Fibroblast of upper back skin (primary cell): ENCODE measurements around the gene VAV2.
"Not testable (repeated sequence)": the region's sequence is repeated elsewhere in the genome, so short reads cannot be mapped to it uniquely, and the experiment has no call there.

Source experiments
- DNase-seq: peaks from one replicate; pipeline ENCODE4 v3.0.0-alpha.2; 2013

Gene VAV2

GRCh38 chr9:133968966-133969617 is 23.0 kb downstream of the VAV2 start:
- no peak for DNase-seq

DNA sequence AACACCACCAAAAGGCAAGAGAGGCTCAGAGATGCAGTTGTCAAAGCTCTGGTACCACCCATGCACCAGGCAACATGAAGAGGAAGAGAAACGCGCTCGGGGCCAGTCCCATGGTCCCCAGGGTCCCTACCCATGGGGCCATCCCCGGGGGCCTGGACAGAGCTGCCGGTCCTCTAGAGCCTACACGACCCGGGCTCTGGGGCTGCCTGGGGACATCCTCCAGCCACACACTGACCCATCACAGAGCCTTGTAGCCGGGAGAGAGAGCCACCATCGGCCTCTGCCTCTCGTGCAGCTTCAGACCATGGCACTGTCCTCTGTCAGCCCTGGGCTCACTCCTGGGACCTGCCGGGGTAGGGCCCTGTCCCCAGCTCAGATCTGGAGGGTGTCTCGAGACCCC is 23.7 kb downstream of the VAV2 start:
- no peak for DNase-seq

DNA sequence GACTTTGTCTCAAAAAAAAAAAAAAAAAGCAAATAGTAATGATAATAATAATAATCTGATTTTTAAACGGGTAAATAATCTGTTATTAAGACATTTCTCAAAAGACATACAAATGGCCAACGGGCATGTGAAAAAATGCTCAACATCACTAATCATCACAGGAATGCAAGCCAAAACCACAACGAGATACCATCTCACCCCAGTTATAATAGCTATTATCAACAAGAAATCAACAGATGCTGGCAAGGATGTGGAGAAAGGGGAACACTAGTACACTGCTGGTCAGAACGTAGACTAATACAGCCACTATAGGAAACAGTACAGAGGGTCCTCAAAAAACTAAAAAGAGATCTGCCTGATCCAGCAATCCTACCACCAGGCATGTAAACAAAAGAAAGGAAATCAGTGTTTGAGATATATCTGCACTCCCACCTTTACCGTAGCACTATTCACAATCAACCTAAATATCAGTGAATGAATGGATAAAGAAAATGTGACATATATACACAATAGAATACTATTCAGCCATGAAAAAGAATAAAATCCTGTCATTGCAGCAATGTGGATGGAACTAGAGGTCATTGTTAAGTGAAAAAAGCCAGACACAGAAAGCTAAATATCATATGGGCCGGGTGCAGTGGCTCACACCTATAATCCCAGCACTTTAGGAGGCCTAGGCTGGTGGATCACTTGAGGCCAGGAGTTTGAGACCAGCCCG is 24.9 kb downstream of the VAV2 start:
- peak; percentile 20 for DNase-seq

- DNase-seq: no peak
Observed at GRCh38 chr9:133964463-133964862, 27.7 kb downstream of the VAV2 start.

- DNase-seq: no peak
Observed at GRCh38 chr9:133963166-133963565, 29.0 kb downstream of the VAV2 start.

GRCh38 chr9:133962341-133962740 is 29.8 kb downstream of the VAV2 start:
- DNase-seq: no peak

DNA sequence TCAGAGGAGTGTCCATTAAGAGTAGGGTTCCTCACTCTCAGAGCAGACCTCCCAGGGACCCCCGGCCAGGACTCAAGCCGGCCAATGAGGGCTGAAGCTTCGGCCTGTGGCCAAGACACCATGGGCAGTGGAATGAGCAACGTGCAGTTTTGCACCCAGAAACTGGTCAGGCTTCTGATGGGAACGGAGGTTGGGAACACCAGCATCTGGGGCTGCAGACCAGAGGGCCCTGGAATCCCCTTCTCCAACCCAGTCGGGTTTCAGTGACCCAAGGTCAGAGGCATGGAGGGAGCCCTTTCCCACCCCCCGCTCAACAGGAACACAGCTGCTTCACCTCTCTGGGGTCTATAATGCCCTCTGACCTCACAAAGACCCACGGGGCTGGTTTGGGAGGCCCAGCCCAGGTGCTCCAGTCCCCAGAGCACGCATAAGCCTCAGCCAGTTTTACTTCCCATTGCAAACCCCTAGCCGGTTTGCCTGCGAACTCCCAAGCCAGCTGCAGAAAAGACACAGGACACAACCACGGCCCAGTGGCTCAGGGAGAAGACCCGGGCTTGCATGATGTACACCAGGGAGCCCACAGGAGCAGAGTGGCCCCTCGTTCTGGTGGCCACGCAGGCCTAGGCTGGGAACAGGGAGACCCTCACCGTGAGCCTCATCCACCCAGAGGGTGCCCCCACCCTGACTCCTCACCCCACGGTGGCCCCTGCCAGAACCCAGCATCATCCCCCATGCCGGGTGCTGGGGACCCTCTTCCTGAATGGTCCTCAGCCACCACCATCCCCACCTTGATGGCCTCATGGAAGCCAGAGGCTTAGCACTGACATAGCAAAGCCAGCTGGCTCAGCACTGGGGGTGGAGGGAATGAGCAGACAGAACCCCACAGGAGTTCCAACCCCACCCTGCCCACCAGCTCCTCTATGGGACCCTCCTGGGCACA is 30.6 kb downstream of the VAV2 start:
- no peak for DNase-seq

- no peak for DNase-seq
Observed at GRCh38 chr9:133960568-133961129, 31.5 kb downstream of the VAV2 start.

GRCh38 chr9:133959966-133960567 is 32.1 kb downstream of the VAV2 start:
- DNase-seq: no peak

- no peak for DNase-seq
Observed at GRCh38 chr9:133959171-133959570, 33.0 kb downstream of the VAV2 start.

GRCh38 chr9:133958756-133959155 is 33.4 kb downstream of the VAV2 start:
- DNase-seq: no peak

GRCh38 chr9:133957772-133958171 is 34.4 kb downstream of the VAV2 start:
- not testable (repeated sequence) for DNase-seq

DNA sequence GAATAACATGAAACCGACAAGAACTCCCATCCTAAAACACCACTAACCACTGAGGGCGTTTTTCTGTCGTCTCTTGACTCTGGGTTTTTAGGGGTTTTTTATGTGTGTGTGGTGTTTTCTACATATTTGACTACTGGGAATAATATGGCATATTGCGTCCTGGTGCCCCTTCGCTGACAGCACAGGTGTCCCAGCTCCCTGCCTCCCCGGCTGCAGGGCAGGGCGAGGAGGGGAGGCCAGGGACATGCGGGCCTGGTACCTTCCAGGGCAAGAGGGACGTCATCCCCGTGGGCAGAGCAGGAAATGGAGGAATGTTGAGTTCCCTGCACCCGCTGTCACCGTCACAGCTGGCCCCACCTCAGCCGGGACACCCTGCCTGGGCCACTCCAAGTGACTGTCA is 34.8 kb downstream of the VAV2 start:
- no peak for DNase-seq

DNA sequence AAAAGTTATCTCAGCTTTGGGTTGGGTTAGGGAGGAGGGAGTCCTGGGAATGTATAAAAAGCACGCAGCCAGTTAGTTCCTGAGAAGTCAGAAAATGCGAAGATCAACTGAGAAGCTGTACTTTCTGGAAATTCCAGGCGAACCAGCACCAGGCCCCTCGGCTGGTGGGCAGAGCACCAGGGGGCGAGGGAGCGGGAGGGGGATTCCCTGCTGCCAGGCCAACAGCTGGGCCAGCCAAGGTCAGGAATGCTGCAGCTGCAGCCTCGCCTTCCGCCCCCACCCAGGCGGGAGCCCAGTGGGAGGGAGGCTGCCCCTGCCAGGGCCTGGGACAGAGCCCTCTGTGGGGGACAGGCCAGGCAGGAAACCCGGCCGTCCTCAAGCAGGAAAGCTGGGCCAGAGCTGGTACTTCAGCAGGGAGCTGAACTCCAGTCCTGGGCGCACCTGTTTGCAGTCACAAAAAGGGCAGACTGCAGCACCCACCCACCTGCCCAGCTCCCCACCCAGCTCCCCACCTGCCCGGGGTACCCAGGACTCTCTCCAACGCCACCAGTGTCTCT is 35.5 kb downstream of the VAV2 start:
- no peak for DNase-seq

GRCh38 chr9:133955821-133956411 is 36.2 kb downstream of the VAV2 start:
- peak; percentile 43 for DNase-seq

GRCh38 chr9:133954862-133955529 is 37.1 kb downstream of the VAV2 start:
- no peak for DNase-seq

- no peak for DNase-seq
Observed at GRCh38 chr9:133953976-133954709, 38.0 kb downstream of the VAV2 start.

GRCh38 chr9:133953621-133953975 is 38.5 kb downstream of the VAV2 start:
- DNase-seq: no peak

- DNase-seq: no peak
Observed at GRCh38 chr9:133952598-133953550, 39.2 kb downstream of the VAV2 start.

- no peak for DNase-seq
Observed at GRCh38 chr9:133951265-133951664, 40.9 kb downstream of the VAV2 start.
